Activated naive CD4-positive, alpha-beta T cell treated with anti-CD3 and anti-CD28 coated beads for 36 hours (primary cell): ENCODE results near the gene EIF2S2. TPM values are rescaled to one million over a fixed set of nuclear protein-coding genes. Genes with fewer than 3 reads are reported as not detected.
A peak's percentile ranks its signal among the peaks of the same experiment; 100 is the strongest.
"Not testable (repeated sequence)": the region's sequence is repeated elsewhere in the genome, so short reads cannot be mapped to it uniquely, and the experiment has no call there.

Source experiments
- CTCF ChIA-PET: fragments of 350-600 bp; sonication (Branson Sonifier 250); formaldehyde crosslinking; loops from one replicate; lab custom pipeline; 2021; ENCODE audit warnings: antibody characterized with exemption; lab: Charles Lee
- DNase-seq: peaks from one replicate; pipeline ENCODE4 v3.0.0-alpha.2; 2020
- H3K27ac Mint-ChIP-seq: one replicate; pipeline ENCODE4 v1.8.0; 2021; ENCODE audit warnings: mild to moderate bottlenecking, mixed read lengths
- H3K27me3 Mint-ChIP-seq: one replicate; pipeline ENCODE4 v1.8.0; 2021; ENCODE audit warnings: low read depth, mixed read lengths
- H3K36me3 Mint-ChIP-seq: one replicate; pipeline ENCODE4 v1.8.0; 2021; ENCODE audit warnings: low read depth, mixed read lengths
- H3K4me1 Mint-ChIP-seq: one replicate; pipeline ENCODE4 v1.8.0; 2021; ENCODE audit warnings: low read depth, mixed read lengths
- H3K4me3 Mint-ChIP-seq: one replicate; pipeline ENCODE4 v1.8.0; 2021; ENCODE audit warnings: mild to moderate bottlenecking, moderate library complexity, mixed read lengths
- H3K9me3 Mint-ChIP-seq: one replicate; pipeline ENCODE4 v1.8.0; 2021; ENCODE audit warnings: mixed read lengths
- intact Hi-C: fragments of 100-400 bp; cut with micrococcal nuclease; formaldehyde crosslinking; loops from one replicate; pipeline ENCODE4 v1.15.1; 2023
- total RNA-seq, 2 experiments: library from RNA; stranded (reverse); gene quantifications; one replicate each; pipeline ENCODE4 v1.2.3, GENCODE V29; 2021

EIF2S2 gene, protein sequence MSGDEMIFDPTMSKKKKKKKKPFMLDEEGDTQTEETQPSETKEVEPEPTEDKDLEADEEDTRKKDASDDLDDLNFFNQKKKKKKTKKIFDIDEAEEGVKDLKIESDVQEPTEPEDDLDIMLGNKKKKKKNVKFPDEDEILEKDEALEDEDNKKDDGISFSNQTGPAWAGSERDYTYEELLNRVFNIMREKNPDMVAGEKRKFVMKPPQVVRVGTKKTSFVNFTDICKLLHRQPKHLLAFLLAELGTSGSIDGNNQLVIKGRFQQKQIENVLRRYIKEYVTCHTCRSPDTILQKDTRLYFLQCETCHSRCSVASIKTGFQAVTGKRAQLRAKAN
- total RNA-seq = 100 to 1,000 TPM; 202 to 207 TPM

DNA sequence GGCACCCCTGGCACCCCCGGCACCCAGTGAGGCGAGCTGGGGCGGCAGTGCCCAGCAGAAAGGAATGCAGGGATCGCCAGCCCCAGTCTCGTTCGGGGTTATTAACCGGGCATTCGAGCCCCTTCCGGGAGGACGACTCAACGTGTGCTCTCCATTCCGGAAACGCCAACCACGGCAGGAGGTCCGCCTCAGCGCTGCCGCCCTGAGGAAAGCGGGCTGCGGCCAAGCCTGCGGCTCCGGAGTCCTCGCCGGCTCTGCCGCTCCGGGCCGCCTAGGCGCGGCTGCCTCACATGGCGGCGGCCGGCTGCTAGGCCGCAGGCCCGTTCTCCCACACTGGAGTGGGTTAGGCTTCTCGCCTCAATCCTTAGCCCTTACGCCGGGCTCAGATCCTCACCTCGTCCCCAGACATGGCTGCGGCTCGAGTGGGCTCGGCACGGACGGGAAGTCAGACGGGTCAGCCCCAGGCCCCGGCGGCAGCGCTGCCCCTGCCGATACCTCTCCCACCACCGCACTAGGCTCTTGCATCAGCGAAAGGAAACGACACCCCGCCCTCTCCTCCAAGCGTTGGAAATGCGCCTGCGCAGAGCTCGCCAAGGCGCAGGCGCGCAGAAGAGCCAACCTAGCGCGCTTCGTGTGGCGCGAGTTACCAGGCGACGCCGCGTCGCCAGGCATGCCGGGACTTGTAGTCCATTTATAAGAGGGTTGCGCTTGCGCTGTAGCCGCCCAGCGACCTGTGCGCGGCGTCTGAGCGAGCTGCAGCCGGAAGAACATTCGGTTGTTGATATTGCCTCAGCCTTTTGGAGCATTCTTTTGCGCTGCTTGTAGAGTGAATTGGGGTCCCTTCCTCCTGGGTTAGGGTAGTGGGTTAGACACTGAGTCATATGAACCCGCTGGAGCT lies at the start of gene EIF2S2:
EIF2S2 (minus strand) TSS at position 542 of the 898 bp plus-strand sequence; CDS start at position 409, 133 bp downstream.
- Mint-ChIP-seq H3K27me3 (no peaks in the 10 kb centered on the region), H3K27ac (peak within 1 kb of the TSS; percentile 93), H3K9me3 (no peaks in the 10 kb centered on the region), H3K4me1 (peaks cover 38% of the 10 kb centered on the region), H3K4me3 (peak within 1 kb of the TSS; percentile 96), H3K36me3 (peaks cover 41% of the 10 kb centered on the region)
- peak; percentile 97 for DNase-seq
- CTCF ChIA-PET = interaction anchor here (1.0 to 1.4 kb wide), 4 partner anchors 17 to 250 kb away, joined by 3 to 5 read pairs (median 4); no protein-coding TSS in a partner anchor
- intact Hi-C loops = loop anchor here (1.0 to 10.0 kb wide), 11 partner anchors 43 to 980 kb away; partner anchors contain the start of genes AHCY, CHMP4B, DYNLRB1 and E2F1

DNA sequence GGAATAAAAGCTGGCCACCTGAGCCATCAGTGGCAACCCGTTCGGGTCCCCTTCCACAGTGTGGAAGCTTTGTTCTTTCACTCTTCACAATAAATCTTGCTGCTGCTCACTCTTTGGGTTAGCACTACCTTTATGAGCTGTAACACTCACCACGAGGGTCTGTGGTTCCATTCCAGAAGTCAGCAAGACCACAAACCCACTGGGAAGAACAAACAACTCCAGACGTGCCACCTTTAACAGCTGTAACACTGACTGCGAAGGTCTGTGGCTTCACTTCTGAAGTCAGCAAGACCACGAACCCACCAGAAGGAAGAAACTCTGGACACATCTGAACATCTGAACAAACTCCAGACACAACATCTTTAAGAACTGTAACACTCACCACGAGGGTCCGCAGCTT lies 45.7 kb upstream of the EIF2S2 start:
- H3K36me3 Mint-ChIP-seq, H3K4me3 Mint-ChIP-seq, CTCF ChIA-PET, H3K9me3 Mint-ChIP-seq, DNase-seq, H3K27ac Mint-ChIP-seq, H3K4me1 Mint-ChIP-seq, H3K27me3 Mint-ChIP-seq, intact Hi-C loops: not testable (repeated sequence)

DNA sequence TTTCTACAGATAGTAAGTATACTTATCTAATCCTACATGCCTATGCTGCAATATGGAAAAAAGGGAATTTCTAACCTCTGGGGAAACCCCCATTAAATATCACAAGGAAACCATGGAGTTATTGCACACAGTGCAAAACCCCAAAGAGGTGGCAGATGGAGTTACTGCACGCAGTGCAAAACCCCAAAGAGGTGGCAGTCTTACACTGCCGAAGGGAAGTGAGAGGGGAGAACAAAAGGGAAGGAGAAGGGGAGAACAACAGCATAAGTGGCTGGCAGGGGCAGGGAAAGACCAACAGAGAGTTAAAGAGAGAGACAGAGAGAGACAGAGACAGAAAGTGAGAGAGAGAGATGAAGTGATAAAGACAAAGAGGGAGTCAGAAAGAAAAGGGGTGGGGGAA lies 43.8 kb upstream of the EIF2S2 start:
- CTCF ChIA-PET = no interaction called here
- H3K9me3 Mint-ChIP-seq = no peaks in the 10 kb centered on the region
- H3K36me3 Mint-ChIP-seq = no peaks in the 10 kb centered on the region
- peaks cover 3% of the 10 kb centered on the region for H3K4me1 Mint-ChIP-seq
- no peak overlapping the region for H3K4me3 Mint-ChIP-seq
- H3K27ac Mint-ChIP-seq = no peak overlapping the region
- peaks cover 3% of the 10 kb centered on the region for H3K27me3 Mint-ChIP-seq
- intact Hi-C loops = no loop called here
- no peak for DNase-seq

DNA sequence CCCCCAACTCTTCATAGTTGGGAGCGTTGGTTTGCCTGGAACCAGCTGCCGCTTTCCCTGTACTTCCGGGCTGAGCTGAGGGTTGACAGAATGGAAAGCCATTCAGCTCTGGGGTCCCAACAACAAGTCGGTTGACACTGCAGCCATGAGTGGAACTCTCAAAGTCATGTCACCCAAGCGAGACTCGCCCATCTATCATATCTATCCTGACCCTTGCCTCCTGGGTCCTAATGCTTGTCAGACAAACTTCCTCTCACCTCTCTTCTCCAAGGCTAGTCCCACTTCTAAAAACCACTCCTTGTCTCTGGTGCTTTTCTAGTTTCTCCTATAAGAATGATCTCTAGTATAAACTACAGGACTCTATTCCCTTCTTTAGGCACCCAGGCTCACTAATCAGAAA lies 41.1 kb upstream of the EIF2S2 start:
- H3K27ac Mint-ChIP-seq, H3K27me3 Mint-ChIP-seq, CTCF ChIA-PET, H3K4me1 Mint-ChIP-seq, H3K36me3 Mint-ChIP-seq, DNase-seq, H3K9me3 Mint-ChIP-seq, intact Hi-C loops, H3K4me3 Mint-ChIP-seq: not testable (repeated sequence)

DNA sequence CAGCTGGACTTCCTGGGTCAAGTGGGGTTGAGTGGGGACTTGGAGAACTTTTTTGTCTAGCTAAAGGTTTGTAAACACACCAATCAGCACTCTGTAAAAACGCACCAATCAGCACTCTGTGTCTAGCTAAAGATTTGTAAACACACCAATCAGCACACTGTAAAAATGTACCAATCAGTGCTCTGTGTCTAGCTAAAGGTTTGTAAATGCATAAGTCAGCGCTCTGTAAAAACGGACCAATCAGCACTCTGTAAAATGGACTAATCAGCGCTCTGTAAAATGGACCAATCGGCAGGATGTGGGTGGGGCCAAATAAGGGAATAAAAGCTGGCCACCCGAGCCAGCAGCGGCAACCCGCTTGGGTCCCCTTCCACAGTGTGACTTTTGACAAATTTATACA lies 40.0 kb upstream of the EIF2S2 start:
- H3K4me1 Mint-ChIP-seq, H3K4me3 Mint-ChIP-seq, H3K9me3 Mint-ChIP-seq, H3K27me3 Mint-ChIP-seq, H3K36me3 Mint-ChIP-seq, intact Hi-C loops, DNase-seq, CTCF ChIA-PET, H3K27ac Mint-ChIP-seq: not testable (repeated sequence)

DNA sequence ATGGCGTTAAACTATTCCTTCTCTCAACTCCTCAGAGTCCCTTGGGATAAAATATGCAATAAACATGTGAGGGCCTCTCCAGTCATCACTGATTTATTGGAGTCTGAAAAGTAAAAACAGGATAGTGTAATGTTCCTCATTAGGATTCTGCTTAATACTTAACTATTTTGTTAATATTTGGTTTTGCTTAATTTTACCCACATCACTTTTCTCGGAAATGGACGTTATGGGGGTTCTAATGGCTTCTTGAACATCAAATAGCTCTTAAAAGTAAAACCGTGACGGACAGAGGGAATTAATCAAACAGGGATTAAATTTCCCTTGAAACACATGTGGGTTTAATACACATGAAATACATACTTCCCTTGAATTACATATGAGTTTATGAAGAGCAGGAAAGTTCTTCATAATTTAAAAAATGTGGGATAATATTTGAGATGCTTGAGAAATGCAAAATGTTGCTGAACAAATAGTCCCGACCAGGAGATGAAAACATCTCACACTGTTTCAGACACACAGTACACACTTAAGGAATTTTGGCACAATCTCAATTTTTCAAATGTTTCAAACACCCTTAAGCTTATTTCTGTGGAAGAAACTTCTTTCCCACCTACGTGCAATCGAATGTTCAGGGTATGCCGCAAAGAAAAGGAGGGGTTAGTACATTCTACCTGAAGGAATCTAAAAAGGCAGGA lies 38.4 kb upstream of the EIF2S2 start:
- Mint-ChIP-seq H3K9me3 (no peaks in the 10 kb centered on the region), H3K4me1 (no peaks in the 10 kb centered on the region), H3K4me3 (no peak overlapping the region), H3K27me3 (no peaks in the 10 kb centered on the region), H3K36me3 (no peaks in the 10 kb centered on the region), H3K27ac (no peak overlapping the region)
- CTCF ChIA-PET = no interaction called here
- DNase-seq = no peak
- intact Hi-C loops = no loop called here

DNA sequence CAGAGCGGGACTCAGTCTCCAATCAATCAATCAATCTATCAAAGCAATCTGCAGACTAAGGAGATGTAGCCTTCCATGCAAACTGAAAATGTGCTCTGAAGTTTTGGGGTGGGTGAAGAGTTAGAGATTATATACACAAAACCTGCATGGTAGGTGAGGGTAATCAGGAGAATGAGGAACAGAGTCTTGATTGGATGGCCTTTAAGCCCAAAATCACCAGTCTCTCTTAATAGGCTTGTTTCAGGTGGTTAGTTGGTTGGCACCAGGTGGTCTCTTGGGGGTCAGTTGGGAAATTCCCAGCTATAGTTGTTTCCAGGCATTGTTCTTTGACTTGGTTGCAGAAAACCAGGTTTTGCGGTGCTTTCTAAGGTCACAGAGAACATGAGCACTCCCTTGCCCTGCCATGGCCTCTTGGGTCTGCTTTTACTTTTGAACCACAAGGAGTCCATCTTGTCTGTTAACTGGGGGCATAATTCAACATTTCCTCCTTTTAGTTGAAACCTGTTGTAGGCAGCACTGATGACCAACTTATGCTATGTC lies 33.3 kb upstream of the EIF2S2 start:
- Mint-ChIP-seq H3K4me3 (no peak overlapping the region), H3K4me1 (no peaks in the 10 kb centered on the region), H3K27me3 (peaks cover 2% of the 10 kb centered on the region), H3K36me3 (no peaks in the 10 kb centered on the region), H3K27ac (no peak overlapping the region), H3K9me3 (no peaks in the 10 kb centered on the region)
- CTCF ChIA-PET = no interaction called here
- intact Hi-C loops = no loop called here
- no peak for DNase-seq

DNA sequence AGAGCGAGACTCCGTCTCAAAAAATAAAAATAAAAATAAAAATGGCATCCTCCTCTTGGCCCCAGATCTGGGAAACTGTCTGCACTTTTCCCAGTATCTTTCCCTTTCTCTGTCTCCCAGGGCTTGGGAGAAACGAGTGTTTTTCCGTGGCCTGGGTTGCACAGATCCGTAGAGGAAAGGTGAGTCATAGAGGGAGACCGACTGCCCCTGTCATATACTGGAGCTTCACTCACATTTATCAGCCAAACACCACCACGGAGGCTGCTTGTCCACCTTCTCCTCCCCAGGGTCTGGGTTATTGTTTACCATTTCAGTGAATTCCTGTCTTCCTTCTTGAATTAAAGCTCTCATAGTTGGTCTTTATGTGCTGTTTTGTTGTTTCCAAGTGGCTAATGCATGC lies 31.9 kb upstream of the EIF2S2 start:
- CTCF ChIA-PET = interaction anchor here (0.7 kb wide), 1 partner anchor 279 kb away, joined by 3 read pairs; no protein-coding TSS in a partner anchor

DNA sequence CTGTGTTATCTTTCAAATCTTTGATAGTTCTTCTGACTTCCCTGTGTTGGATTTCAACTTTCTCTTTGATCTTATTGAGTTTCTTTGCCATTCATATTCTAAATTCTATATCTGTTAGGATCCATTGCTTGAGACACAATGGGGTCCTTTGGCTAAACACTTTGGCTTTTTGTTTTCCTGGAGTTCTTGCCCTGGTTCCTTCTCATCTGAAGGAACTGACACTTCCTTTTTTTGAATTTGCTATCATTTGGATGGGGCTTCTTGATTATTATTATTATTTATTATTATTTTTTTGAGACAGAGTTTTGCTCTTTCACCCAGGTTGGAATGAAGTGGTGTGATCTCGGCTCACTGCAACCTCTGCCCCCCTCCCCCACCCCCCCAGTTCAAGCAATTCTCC lies 30.1 kb upstream of the EIF2S2 start:
- Mint-ChIP-seq H3K27ac (no peak overlapping the region), H3K27me3 (peaks cover 2% of the 10 kb centered on the region), H3K36me3 (no peaks in the 10 kb centered on the region), H3K4me1 (no peaks in the 10 kb centered on the region), H3K9me3 (no peaks in the 10 kb centered on the region), H3K4me3 (no peak overlapping the region)
- DNase-seq = no peak
- intact Hi-C loops = no loop called here
- CTCF ChIA-PET = interaction anchor here (1.1 kb wide), 1 partner anchor 13 kb away, joined by 4 read pairs; no protein-coding TSS in a partner anchor

More for the DNA sequence above, 31.9 kb upstream of the EIF2S2 start:
- Mint-ChIP-seq H3K27me3 (peaks cover 2% of the 10 kb centered on the region), H3K9me3 (no peaks in the 10 kb centered on the region), H3K4me1 (no peaks in the 10 kb centered on the region), H3K27ac (no peak overlapping the region), H3K4me3 (no peak overlapping the region), H3K36me3 (no peaks in the 10 kb centered on the region)
- intact Hi-C loops = no loop called here
- no peak for DNase-seq

DNA sequence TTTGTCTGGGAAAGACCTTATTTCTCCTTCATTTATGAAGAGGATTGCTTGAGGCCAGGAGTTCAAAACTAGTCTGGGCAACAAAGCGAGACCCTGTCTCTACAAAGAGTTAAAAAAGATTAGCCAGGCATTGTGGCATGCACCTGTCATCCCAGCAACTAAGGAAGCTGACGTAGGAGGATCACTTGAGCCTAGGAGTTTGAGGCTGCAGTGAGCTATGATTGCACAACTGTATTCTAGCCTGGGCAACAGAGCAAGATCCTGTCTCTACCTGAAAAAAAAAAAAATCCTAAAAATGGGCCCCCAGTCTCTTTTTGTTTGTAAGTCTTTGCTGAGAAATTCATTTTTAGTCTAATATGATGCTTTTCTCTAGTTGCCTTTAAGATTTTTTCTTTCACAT lies 29.2 kb upstream of the EIF2S2 start:
- Mint-ChIP-seq H3K9me3 (no peaks in the 10 kb centered on the region), H3K27ac (no peak overlapping the region), H3K4me3 (no peak overlapping the region), H3K36me3 (no peaks in the 10 kb centered on the region), H3K4me1 (no peaks in the 10 kb centered on the region), H3K27me3 (peaks cover 2% of the 10 kb centered on the region)
- no peak for DNase-seq
- intact Hi-C loops = no loop called here
- CTCF ChIA-PET = interaction anchor here (1.1 kb wide), 1 partner anchor 12 kb away, joined by 4 read pairs; no protein-coding TSS in a partner anchor

DNA sequence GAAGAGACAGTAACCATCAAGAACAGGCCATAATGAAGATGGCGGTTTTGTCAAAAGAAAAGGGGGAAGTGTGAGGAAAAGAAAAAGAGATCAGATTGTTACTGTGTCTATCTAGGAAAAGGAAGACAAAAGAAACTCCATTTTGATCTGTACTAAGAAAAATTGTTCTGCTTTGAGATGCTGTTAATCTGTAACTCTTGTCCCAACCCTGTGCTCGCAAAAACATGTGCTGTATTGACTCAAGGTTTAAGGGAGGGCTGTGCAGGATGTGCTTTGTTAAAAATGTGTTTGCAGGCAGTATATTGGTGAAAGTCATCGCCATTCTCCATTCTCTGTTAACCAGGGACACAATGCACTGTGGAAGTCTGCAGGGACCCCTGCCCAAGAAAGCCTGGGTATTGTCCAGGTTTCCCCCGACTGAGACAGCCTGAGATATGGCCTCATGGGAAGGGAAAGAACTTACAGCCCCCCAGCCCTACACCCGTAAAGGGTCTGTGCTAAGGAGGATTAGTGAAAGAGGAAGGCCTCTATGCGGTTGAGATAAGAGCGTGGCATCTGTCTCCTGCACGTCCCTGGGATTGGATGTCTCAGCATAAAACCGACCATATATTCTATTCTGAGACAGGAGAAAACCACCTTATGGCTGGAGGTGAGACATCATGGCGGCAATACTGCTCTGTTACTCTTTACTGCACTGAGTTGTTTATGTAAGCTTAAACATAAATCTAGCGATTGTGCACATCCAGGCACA lies 23.7 kb upstream of the EIF2S2 start:
- CTCF ChIA-PET = interaction anchor here (0.6 kb wide), 1 partner anchor 112 kb away, joined by 3 read pairs; no protein-coding TSS in a partner anchor
- H3K27ac Mint-ChIP-seq, H3K4me3 Mint-ChIP-seq, H3K9me3 Mint-ChIP-seq, intact Hi-C loops, H3K36me3 Mint-ChIP-seq, H3K27me3 Mint-ChIP-seq, H3K4me1 Mint-ChIP-seq, DNase-seq: not testable (repeated sequence)
